GM12873 (cell line): Measurements from ENCODE around the gene RASGRP2.
A peak's percentile ranks its signal among the peaks of the same experiment; 100 is the strongest.

Experiments
- CTCF ChIP-seq: IDR thresholded peaks from 2 replicates; pipeline ENCODE4 v1.5.1; 2012; ENCODE audit warnings: low read depth, mild to moderate bottlenecking, moderate library complexity, low read length, control low read depth; ENCODE audit not compliant: insufficient read depth; ENCODE audit errors: missing control alignments

RASGRP2 gene

GRCh38 chr11:64787526-64788320 lies 43.8 kb upstream of the RASGRP2 start:
- peak; percentile 79 for TF ChIP-seq CTCF

GRCh38 chr11:64786308-64786707 lies 42.4 kb upstream of the RASGRP2 start:
- TF ChIP-seq CTCF, result no peak

- no peak for TF ChIP-seq CTCF
Observed at GRCh38 chr11:64784813-64785581, 41.1 kb upstream of the RASGRP2 start.

- no peak for TF ChIP-seq CTCF
Observed at GRCh38 chr11:64778473-64779298, 34.7 kb upstream of the RASGRP2 start, which contains the start of gene SF1. Gene SF1, minus strand, starts transcription at chr11:64778542. Its CDS starts 150 bp downstream, at chr11:64778392.

- no peak for TF ChIP-seq CTCF
Observed at GRCh38 chr11:64778223-64778472, 34.2 kb upstream of the RASGRP2 start.

GRCh38 chr11:64777449-64778222 lies 33.7 kb upstream of the RASGRP2 start:
- TF ChIP-seq CTCF, result no peak
